COLO829 (cell line): ENCODE results near the gene KRTAP5-3.
"Not testable (repeated sequence)": the region's sequence is repeated elsewhere in the genome, so short reads cannot be mapped to it uniquely, and the experiment has no call there.

Experiments used
- DNase-seq: peaks from one replicate; pipeline ENCODE4 v3.0.0; 2012; ENCODE audit warnings: low spot score

The KRTAP5-3 gene

GRCh38 chr11:1582909-1583308 is 25.4 kb downstream of the KRTAP5-3 start:
- DNase-seq, result not testable (repeated sequence)

DNA sequence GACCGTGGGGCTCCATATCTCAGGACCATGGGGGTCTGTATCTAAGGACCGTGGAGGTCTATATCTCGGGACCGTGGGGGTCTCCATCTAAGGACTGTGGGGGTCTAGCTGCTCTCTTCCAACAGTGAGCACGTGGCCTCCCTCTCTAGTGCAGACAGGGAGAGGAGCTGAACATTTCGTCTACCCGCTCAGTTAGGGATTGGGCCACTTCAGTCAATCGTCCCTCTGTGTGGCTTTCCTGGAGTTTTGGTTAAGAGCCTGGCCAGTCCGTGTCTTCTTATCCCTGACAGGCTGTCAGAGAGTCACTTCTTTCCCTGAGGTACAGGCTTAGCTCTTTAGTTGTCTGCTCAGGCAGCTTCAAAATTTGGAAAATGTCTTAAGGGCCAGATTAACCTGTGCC is 26.3 kb downstream of the KRTAP5-3 start:
- no peak for DNase-seq

GRCh38 chr11:1576825-1577224 is 31.4 kb downstream of the KRTAP5-3 start:
- DNase-seq, result no peak

DNA sequence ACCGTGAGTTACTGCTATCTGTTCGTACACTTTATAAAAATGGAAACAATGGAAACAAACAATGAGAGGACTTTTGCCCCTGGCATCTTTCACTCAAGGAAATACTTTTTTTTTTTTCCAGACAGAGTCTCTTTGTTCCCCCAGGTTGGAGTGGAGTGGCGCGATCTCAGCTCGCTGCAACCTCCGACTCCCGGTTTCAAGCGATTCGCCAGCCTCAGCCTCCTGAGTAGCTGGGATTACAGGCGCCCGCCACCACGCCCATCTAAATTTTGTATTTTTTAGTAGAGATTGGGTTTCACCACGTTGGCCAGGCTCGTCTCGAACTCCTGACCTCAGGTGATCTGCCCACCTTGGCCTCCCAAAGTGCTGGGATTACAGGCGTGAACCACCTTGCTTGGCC is 32.5 kb downstream of the KRTAP5-3 start:
- not testable (repeated sequence) for DNase-seq

DNA sequence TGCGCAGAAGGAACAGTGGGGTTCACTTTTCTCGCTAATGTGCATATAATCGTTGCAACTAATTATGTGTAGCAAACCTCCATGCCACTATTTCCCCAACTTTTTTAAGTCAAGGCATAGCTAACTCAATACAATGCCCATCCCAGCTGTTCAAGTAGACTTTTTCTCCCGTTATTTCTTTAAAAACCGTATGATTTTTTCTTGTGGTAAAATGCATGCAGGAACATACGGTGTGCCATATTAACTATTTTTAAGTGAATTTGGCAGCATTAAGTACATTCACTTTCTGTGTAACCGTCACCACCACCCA is 33.4 kb downstream of the KRTAP5-3 start:
- DNase-seq, result no peak

- peak; percentile 45 for DNase-seq
These were observed 33.9 kb downstream of the KRTAP5-3 start for GRCh38 chr11:1574238-1574932.

GRCh38 chr11:1573903-1574237 is 34.4 kb downstream of the KRTAP5-3 start:
- no peak for DNase-seq

GRCh38 chr11:1573077-1573902 is 35.0 kb downstream of the KRTAP5-3 start:
- DNase-seq, result no peak

DNA sequence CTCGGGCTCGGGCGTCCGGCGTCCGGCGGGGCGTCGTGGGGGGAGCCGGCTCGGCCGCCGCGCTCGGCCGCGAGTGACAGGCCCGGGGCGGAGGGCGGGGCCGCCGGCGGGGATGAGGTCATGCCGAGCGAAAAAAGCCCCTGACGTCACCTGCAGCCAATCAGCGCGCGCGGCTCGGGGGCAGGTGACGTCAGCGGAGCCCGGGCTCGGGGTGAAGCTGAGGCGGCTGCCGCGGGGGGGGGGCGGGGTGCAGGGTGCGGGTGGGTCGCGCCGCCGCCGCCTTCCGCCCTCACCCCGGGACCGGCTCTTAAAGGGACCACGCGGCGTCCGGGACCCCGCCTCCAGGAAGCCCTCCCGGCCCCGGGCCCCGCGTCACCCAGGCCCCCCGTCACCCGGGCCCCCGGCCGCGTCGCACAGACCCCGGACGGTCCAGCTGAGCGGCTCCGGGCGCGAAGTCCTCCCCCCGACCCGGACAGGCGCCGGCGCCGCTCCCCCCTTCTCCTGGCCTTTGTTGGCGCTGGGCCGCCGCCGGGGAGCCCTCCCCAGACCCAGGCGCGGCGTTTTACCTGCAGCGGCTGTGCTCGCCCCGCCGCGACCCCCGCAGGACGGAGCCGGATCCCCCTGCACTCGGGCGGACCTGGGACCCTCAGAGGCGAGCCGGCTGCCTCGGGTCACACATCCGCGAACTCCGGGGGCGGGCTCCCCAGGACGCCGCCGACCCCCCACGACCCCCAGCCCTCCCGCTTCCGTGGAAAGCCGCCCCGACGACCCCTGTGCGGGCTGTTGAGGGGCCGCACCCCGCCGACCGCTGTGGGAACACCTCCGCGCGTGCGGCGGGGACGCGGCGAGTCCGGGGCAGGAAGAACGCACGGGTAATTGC is 35.8 kb downstream of the KRTAP5-3 start, which contains the start of gene DUSP8:
DUSP8 (minus strand) TSS at position 75 of the 880 bp plus-strand sequence. CDS start 6,445 bp downstream, outside the sequence.
- peak; percentile 57 for DNase-seq

- DNase-seq, result no peak
These were observed 36.5 kb downstream of the KRTAP5-3 start for GRCh38 chr11:1571760-1572196.

- DNase-seq, result no peak
These were observed 37.1 kb downstream of the KRTAP5-3 start for GRCh38 chr11:1570896-1571759.

DNA sequence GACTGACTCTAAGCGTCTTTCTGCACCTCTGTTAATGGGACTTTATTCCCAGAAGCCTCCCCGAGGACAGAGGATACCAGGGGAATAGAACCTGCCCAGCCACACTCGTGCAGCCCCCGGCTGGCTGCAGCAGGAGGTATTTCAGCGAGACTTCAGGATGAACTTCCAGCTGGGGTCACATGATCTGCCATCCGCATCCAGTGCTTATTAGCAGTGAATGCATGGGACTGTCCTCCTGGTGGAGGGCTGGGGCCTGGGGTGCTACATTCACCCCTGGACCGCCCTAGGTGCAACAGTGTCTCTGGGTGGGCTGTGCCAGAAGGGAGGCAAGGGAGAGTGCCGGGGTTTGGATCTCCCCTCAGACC is 37.8 kb downstream of the KRTAP5-3 start:
- no peak for DNase-seq

- DNase-seq, result no peak
These were observed 38.2 kb downstream of the KRTAP5-3 start for GRCh38 chr11:1570001-1570453.

DNA sequence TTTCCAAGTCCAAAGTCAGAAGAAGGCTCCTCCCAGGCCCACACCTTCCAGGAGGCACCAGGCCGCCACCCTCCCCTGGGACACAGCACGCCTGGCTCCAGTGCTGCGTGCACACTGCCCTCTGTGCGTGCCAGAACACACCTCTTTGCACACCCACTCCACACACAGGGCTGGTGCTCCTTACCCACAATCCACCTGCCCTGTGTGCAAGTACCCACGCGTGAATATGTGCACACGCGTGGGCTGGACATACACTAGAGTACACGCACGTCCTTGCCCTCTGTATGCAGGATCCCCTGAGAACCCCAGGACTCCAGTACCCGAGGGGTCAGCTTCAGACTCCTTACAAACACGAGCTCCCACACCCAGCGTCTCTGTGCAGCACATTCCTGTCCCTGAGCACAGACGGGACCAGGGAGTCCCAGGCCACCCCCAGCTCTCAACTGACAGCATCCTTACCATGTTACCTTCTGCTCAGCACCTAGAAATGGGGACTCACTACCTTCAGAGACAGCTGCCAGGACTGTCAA is 38.9 kb downstream of the KRTAP5-3 start:
- DNase-seq, result no peak

GRCh38 chr11:1568441-1568911 is 39.8 kb downstream of the KRTAP5-3 start:
- DNase-seq, result no peak

GRCh38 chr11:1567721-1568100 is 40.6 kb downstream of the KRTAP5-3 start:
- no peak for DNase-seq

DNA sequence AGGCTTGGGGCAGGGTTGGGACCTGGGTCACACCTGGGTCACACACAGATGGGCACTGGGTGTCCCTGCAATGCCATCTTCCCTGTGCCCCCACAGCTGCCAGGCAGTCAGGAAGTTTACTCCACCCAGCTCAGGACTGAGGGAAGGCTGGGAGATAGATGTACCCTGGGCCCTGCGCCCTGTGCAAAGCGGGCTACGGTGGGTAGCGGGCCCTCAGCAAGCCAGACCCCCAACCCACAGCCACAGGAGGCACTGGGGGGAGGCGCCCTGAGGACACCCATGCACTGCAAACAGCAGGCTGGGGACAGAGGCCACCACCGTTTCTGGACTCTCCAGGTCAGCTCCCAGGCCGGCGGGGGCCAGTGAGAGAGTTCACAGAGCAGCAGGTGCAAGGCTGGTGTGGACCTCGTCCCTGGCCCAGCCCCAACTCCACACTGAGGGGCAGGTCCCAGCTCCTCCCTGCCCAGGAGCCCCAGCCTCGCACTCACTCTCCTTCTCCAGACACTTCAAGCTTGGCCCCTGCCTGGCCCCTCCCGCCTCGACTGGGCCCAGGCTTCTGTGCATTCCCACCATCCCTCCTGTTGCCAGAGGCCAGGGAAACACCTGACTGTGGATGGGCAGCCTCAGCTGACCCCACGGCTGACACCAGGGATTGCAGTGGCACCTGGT is 41.1 kb downstream of the KRTAP5-3 start:
- no peak for DNase-seq

- DNase-seq, result no peak
These were observed 41.7 kb downstream of the KRTAP5-3 start for GRCh38 chr11:1566381-1567051.

- DNase-seq, result no peak
These were observed 42.4 kb downstream of the KRTAP5-3 start for GRCh38 chr11:1565904-1566247.
